Activated CD8-positive, alpha-beta memory T cell treated with anti-CD3 and anti-CD28 coated beads, Interleukin-2, amount 50 U/mL, for 48 hours (primary cell): ENCODE results near the gene EPHB3.
A peak's percentile ranks its signal among the peaks of the same experiment; 100 is the strongest.

ENCODE experiments used
- DNase-seq: peaks from one replicate; pipeline ENCODE4 v3.0.0-alpha.2; 2020

The EPHB3 gene

GRCh38 chr3:184564685-184565385 is 3.2 kb downstream of the EPHB3 start:
- DNase-seq: no peak

- no peak for DNase-seq
These were observed 4.0 kb downstream of the EPHB3 start for GRCh38 chr3:184565421-184566211.

GRCh38 chr3:184566441-184567414 is 5.1 kb downstream of the EPHB3 start:
- no peak for DNase-seq

- DNase-seq: no peak
These were observed 6.5 kb downstream of the EPHB3 start for GRCh38 chr3:184567946-184568559.

GRCh38 chr3:184568560-184568923 is 7.0 kb downstream of the EPHB3 start:
- no peak for DNase-seq

- DNase-seq: peak; percentile 70
These were observed 7.6 kb downstream of the EPHB3 start for GRCh38 chr3:184568924-184569829.

- no peak for DNase-seq
These were observed 8.4 kb downstream of the EPHB3 start for GRCh38 chr3:184570035-184570434.

- DNase-seq: no peak
These were observed 8.9 kb downstream of the EPHB3 start for GRCh38 chr3:184570489-184570888.

GRCh38 chr3:184571750-184572377 is 10.3 kb downstream of the EPHB3 start:
- DNase-seq: no peak

- DNase-seq: no peak
These were observed 11.2 kb downstream of the EPHB3 start for GRCh38 chr3:184572633-184573270.

- no peak for DNase-seq
These were observed 13.2 kb downstream of the EPHB3 start for GRCh38 chr3:184574515-184575417.

GRCh38 chr3:184575701-184576100 is 14.1 kb downstream of the EPHB3 start:
- no peak for DNase-seq

GRCh38 chr3:184576457-184577240 is 15.1 kb downstream of the EPHB3 start:
- DNase-seq: no peak

- DNase-seq: no peak
These were observed 16.0 kb downstream of the EPHB3 start for GRCh38 chr3:184577546-184577945.

GRCh38 chr3:184578218-184578617 is 16.6 kb downstream of the EPHB3 start:
- no peak for DNase-seq

GRCh38 chr3:184578822-184579221 is 17.2 kb downstream of the EPHB3 start:
- DNase-seq: no peak

GRCh38 chr3:184579513-184579912 is 17.9 kb downstream of the EPHB3 start:
- no peak for DNase-seq

GRCh38 chr3:184580376-184580775 is 18.8 kb downstream of the EPHB3 start:
- no peak for DNase-seq
